Measurements from ENCODE around the gene KIF21B.

KIF21B gene

DNA sequence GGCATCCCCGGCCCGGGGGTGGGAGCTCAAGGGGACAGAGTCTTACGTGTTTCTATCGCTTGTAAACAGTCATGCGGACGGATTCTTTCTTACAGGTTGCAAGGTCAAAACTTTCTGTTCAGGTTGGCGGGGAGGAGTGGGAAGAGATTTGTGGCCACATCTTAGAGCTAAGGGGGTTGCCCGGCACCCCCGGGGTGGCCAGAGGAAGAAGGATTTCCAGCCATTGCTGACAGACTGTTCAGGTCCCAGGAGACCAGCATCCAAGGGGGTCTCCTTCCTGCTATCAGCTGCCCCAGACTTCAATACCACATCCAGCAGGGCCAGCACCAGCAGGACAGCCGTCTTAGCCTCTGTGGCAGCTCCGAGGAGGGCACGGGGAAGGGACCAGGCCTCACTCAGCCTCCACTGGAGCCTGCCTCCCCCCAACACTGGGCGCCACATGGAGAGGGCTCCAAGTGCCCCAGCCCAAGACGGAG lies 52.0 kb downstream of the KIF21B start:
- no peak overlapping the region for H3K9ac ChIP-seq

GRCh38 chr1:200970771-200971427 lies 52.6 kb downstream of the KIF21B start:
- no peak overlapping the region for H3K4me3 ChIP-seq (ENCODE audit: low read depth, low read length)
- no peaks in the 10 kb centered on the region for H3K27me3 ChIP-seq (ENCODE audit: control insufficient read depth, insufficient read depth, low read length)
- H2AFZ ChIP-seq: no peak overlapping the region
- H3K36me3 ChIP-seq (ENCODE audit: control insufficient read depth, insufficient read depth, low read length): no peaks in the 10 kb centered on the region
- H3K79me2 ChIP-seq: no peaks in the 10 kb centered on the region
- H3K4me1 ChIP-seq: no peaks in the 10 kb centered on the region
- no peak overlapping the region for H3K9ac ChIP-seq
- H3K4me2 ChIP-seq (ENCODE audit: low read length): no peak overlapping the region
- TF ChIP-seq, protein P1, sequence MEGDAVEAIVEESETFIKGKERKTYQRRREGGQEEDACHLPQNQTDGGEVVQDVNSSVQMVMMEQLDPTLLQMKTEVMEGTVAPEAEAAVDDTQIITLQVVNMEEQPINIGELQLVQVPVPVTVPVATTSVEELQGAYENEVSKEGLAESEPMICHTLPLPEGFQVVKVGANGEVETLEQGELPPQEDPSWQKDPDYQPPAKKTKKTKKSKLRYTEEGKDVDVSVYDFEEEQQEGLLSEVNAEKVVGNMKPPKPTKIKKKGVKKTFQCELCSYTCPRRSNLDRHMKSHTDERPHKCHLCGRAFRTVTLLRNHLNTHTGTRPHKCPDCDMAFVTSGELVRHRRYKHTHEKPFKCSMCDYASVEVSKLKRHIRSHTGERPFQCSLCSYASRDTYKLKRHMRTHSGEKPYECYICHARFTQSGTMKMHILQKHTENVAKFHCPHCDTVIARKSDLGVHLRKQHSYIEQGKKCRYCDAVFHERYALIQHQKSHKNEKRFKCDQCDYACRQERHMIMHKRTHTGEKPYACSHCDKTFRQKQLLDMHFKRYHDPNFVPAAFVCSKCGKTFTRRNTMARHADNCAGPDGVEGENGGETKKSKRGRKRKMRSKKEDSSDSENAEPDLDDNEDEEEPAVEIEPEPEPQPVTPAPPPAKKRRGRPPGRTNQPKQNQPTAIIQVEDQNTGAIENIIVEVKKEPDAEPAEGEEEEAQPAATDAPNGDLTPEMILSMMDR (IDR thresholded peaks at IDR 0.05): no peak
- no peak overlapping the region for H3K27ac ChIP-seq
- H3K9me3 ChIP-seq (ENCODE audit: control insufficient read depth, low read length): no peaks in the 10 kb centered on the region

More for the DNA sequence above, 52.0 kb downstream of the KIF21B start:
- no peak overlapping the region for H3K4me3 ChIP-seq (ENCODE audit: low read depth, low read length)
- H3K27ac ChIP-seq: no peak overlapping the region
- H3K9me3 ChIP-seq (ENCODE audit: control insufficient read depth, low read length): no peaks in the 10 kb centered on the region
- no peaks in the 10 kb centered on the region for H3K79me2 ChIP-seq
- no peaks in the 10 kb centered on the region for H3K36me3 ChIP-seq (ENCODE audit: control insufficient read depth, insufficient read depth, low read length)
- no peak overlapping the region for H2AFZ ChIP-seq
- no peaks in the 10 kb centered on the region for H3K27me3 ChIP-seq (ENCODE audit: control insufficient read depth, insufficient read depth, low read length)
- TF ChIP-seq, protein P1 (IDR thresholded peaks at IDR 0.05): no peak
- no peaks in the 10 kb centered on the region for H3K4me1 ChIP-seq
- no peak overlapping the region for H3K4me2 ChIP-seq (ENCODE audit: low read length)

DNA sequence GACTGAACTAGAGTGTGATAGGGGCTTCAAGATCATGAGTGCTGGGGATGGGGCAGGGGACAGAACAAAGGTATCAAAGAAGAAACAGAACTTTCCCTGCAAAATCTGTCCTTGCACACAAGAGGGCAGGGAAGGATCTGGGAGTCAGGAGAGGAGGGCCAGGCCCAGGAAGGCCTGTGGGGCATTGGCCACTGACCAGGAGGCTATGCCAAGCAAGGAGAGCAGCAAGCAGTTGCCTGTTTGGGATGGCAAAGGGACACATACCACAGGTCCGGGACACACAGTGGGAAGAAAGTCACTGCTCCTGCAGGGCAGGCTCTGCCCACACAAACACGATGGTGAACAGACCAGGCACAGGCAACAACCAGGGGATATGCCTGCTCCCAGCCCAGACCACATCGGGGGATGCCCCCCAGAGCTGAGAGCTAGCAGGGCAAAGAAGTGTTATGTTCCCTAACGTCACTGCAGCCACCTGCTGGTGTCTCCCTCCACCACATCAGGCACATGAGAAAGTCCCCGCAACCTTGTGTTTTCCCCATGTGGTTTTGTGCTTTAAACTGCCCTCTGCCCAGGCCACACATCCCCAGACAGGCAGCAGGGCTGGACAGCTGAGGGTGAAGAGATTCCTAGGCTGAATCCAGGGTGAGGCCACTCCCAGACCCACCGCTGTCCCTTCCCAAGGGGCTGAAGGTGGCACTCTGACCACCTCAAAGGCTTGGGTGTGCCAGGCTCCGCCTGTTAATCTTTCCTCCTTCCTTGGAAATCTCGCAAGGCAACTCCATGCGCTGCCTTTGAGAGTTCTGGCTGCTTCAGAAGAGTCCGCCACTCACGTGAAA lies 53.6 kb downstream of the KIF21B start:
- Histone ChIP-seq H3K9me3 (ENCODE audit: control insufficient read depth, low read length) (no peaks in the 10 kb centered on the region), H3K79me2 (no peaks in the 10 kb centered on the region), H3K4me2 (ENCODE audit: low read length) (no peak overlapping the region), H3K4me1 (no peaks in the 10 kb centered on the region), H3K9ac (no peak overlapping the region), H3K27me3 (ENCODE audit: control insufficient read depth, insufficient read depth, low read length) (no peaks in the 10 kb centered on the region), H3K27ac (no peak overlapping the region), H2AFZ (no peak overlapping the region), H3K36me3 (ENCODE audit: control insufficient read depth, insufficient read depth, low read length) (no peaks in the 10 kb centered on the region), H3K4me3 (ENCODE audit: low read depth, low read length) (no peak overlapping the region)
- TF ChIP-seq, protein P1 (IDR thresholded peaks at IDR 0.05): no peak

DNA sequence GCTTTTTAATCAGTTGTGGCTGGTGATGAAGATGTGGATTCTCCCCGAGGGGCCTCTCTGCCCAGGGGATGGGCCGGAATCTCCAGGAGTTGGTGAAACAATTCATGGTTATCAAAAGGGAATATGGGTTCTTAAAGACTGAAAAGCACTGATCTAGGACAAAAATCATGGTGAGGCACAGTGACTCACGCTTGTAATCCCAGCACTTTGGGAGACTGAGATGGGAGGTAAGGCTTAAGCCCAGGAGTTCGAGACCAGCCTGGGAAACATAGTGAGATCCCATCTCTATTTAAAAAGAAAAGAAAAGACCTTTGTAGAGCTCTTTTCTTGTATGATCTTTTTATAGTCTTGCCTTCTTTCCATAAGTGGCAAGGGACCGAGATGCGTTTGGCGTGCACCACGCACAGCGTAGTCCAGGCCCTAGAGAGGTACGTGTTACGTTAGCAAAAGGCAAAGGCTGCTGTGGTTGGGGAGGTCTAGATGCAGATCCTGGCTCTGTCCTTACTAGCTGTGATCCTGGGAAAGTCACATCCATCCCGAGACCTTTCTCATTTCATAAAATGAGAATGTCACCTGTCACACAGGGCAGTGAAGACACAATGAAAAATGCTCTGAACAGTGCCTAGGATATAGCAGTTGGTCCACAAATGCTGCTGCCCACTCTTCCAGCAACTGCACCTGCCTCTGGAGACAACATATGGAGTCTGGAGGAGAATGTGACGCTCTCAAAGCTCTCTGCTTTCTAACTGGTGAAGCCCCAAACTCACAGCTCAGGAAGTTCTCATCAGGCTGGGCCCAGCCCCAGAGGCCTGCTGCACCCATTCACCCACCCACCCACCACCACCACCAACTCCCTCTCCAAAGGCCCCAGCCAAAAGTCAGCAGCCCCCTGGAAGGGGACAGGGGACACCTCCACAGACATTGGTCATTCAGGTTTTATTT lies 54.8 kb downstream of the KIF21B start:
- H3K4me1 ChIP-seq: no peaks in the 10 kb centered on the region
- H3K9ac ChIP-seq: no peak overlapping the region
- no peak overlapping the region for H3K4me3 ChIP-seq (ENCODE audit: low read depth, low read length)
- no peaks in the 10 kb centered on the region for H3K36me3 ChIP-seq (ENCODE audit: control insufficient read depth, insufficient read depth, low read length)
- no peak overlapping the region for H2AFZ ChIP-seq
- TF ChIP-seq, protein P1 (IDR thresholded peaks at IDR 0.05): no peak
- H3K27ac ChIP-seq: no peak overlapping the region
- H3K27me3 ChIP-seq (ENCODE audit: control insufficient read depth, insufficient read depth, low read length): no peaks in the 10 kb centered on the region
- H3K4me2 ChIP-seq (ENCODE audit: low read length): no peak overlapping the region
- no peaks in the 10 kb centered on the region for H3K9me3 ChIP-seq (ENCODE audit: control insufficient read depth, low read length)
- H3K79me2 ChIP-seq: no peaks in the 10 kb centered on the region
